ENCODE results near the gene TCTA.
"Not testable (repeated sequence)": the region's sequence is repeated elsewhere in the genome, so short reads cannot be mapped to it uniquely, and the experiment has no call there.

Gene TCTA

GRCh38 chr3:49411968-49412631 lies at the start of gene TCTA, which contains the start of gene RHOA:
Gene TCTA, plus strand, starts transcription at chr3:49412423. Its CDS starts 4 bp downstream, at chr3:49412427.
Gene RHOA, minus strand, starts transcription at chr3:49411976. Its CDS starts 36,387 bp downstream, at chr3:49375589.
- H3K4me3 ChIP-seq, result peak within 1 kb of the TSS; percentile 85 to 98 (median 89)
- H3K27ac ChIP-seq, result peak within 1 kb of the TSS; percentile 83 to 100 (median 97)

- H3K4me3 ChIP-seq, result no peak overlapping the region
- H3K27ac ChIP-seq, result peak overlapping the region in 1 of 21 experiments; percentile 10
Measured at GRCh38 chr3:49362561-49362960, 49.7 kb upstream of the TCTA start.

DNA sequence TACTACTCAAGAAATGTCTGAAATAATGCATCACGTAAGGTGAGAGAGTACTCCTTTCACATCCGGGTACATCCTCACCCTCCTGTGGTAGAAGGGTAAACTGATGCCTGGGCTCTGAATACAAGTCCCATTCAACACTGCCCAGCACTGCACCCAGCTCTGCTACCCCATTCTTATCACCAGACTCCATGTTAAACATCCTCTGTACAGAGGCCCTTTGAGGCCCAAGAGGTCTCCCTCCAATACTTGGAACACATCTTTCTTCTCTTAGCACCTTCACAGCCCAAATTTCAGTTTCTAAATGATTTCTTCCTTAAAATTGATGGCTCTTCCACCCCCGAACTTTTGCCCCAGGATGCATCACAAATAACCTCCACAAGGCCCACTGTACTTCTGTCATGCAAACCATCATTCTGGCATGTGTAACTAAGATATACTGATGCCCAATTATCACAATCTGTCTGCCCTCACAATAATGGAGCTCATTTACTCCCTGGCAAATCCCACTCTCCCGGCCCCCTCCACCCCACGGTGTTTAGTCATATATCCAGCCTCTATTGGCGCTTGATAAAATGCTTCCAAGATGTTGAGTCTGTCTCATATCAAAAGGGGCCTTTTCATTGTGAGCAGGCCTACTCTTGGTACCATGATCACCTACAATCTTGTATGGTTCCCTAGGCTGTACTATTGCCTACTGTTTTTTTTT lies 41.5 kb upstream of the TCTA start:
- Histone ChIP-seq H3K4me3 (no peak overlapping the region), H3K27ac (no peak overlapping the region)

DNA sequence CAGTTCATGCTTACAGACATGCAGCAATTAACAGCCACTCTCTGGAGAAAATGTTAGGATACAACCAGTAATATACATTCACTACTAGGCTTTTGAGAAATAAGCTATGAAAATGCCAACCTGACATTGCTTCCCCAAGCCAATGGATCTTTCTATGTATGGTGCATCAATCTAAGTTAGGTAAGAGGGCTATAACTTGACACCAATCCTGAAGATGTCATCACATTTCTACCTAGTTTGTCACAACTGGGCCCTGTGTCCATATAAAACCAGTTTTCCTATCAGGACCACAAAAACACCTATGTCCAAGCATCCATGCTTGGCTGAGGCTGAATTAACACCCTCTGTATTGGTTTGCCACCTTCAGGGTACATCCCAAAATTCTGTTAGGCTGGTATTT lies 40.3 kb upstream of the TCTA start:
- H3K4me3 ChIP-seq, result no peak overlapping the region

GRCh38 chr3:49377483-49377882 lies 34.7 kb upstream of the TCTA start:
- peak overlapping the region in 2 of 21 experiments; percentile 16 to 32 for H3K27ac ChIP-seq
- H3K4me3 ChIP-seq, result no peak overlapping the region

More for the DNA sequence above, 40.3 kb upstream of the TCTA start:
- no peak overlapping the region for H3K27ac ChIP-seq

- H3K27ac ChIP-seq, result peak overlapping the region in 3 of 21 experiments; percentile 9 to 58 (median 16)
Measured at GRCh38 chr3:49378249-49378895, 33.9 kb upstream of the TCTA start.

GRCh38 chr3:49383387-49383786 lies 28.8 kb upstream of the TCTA start:
- Histone ChIP-seq H3K4me3 (no peak overlapping the region), H3K27ac (no peak overlapping the region)

More at GRCh38 chr3:49378249-49378895, 33.9 kb upstream of the TCTA start:
- H3K4me3 ChIP-seq, result no peak overlapping the region

DNA sequence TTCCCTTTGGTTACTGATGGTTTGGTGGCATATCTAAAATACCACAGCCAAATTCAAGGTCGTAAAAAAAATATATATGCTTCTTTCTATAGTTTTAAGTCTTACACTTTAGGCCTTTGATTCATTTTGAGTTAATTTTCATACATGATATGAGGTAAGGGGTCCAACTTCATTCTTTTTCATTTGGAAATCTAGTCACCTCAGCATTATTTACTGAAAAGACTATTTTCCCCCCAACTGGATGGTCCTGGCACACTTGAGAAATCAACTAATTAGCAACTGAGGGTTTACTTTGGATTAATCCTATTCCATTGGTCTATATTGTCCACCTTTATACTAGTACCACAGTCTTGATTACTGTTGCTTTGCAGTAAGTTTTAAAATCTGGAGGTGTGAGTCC lies 26.6 kb upstream of the TCTA start:
- peak overlapping the region in 1 of 21 experiments; percentile 4 for H3K27ac ChIP-seq

GRCh38 chr3:49386056-49386756 lies 26.0 kb upstream of the TCTA start:
- H3K4me3 ChIP-seq, result no peak overlapping the region
- peak overlapping the region in 1 of 21 experiments; percentile 4 for H3K27ac ChIP-seq

More for the DNA sequence above, 26.6 kb upstream of the TCTA start:
- no peak overlapping the region for H3K4me3 ChIP-seq

GRCh38 chr3:49387721-49388120 lies 24.5 kb upstream of the TCTA start:
- no peak overlapping the region for H3K4me3 ChIP-seq
- peak overlapping the region in 4 of 21 experiments; percentile 6 to 55 (median 42) for H3K27ac ChIP-seq

GRCh38 chr3:49388289-49388820 lies 23.9 kb upstream of the TCTA start:
- H3K27ac ChIP-seq, result peak overlapping the region in 5 of 21 experiments; percentile 6 to 58 (median 36)

GRCh38 chr3:49389297-49389696 lies 22.9 kb upstream of the TCTA start:
- H3K4me3 ChIP-seq, result no peak overlapping the region
- H3K27ac ChIP-seq, result peak overlapping the region in 1 of 21 experiments; percentile 58

More at GRCh38 chr3:49388289-49388820, 23.9 kb upstream of the TCTA start:
- H3K4me3 ChIP-seq, result no peak overlapping the region

- H3K4me3 ChIP-seq, H3K27ac ChIP-seq: not testable (repeated sequence)
Measured at GRCh38 chr3:49391310-49391709, 20.9 kb upstream of the TCTA start.

GRCh38 chr3:49397470-49397869 lies 14.8 kb upstream of the TCTA start:
- Histone ChIP-seq H3K27ac (peak overlapping the region in 3 of 21 experiments; percentile 2 to 37 (median 22)), H3K4me3 (no peak overlapping the region)

- Histone ChIP-seq H3K27ac (no peak overlapping the region), H3K4me3 (no peak overlapping the region)
Measured at GRCh38 chr3:49399461-49399860, 12.8 kb upstream of the TCTA start.

- Histone ChIP-seq H3K27ac (no peak overlapping the region), H3K4me3 (no peak overlapping the region)
Measured at GRCh38 chr3:49401766-49402165, 10.5 kb upstream of the TCTA start.

GRCh38 chr3:49403891-49404290 lies 8.3 kb upstream of the TCTA start:
- Histone ChIP-seq H3K27ac (no peak overlapping the region), H3K4me3 (no peak overlapping the region)

GRCh38 chr3:49405570-49405969 lies 6.7 kb upstream of the TCTA start:
- peak overlapping the region in 1 of 21 experiments; percentile 49 for H3K27ac ChIP-seq
- H3K4me3 ChIP-seq, result not testable (repeated sequence)

Data from skin epidermis (tissue), 12 donors.